Endothelial cell (in vitro differentiated cells): Measurements from ENCODE around the gene ANKRD17. TPM values are rescaled to one million over a fixed set of nuclear protein-coding genes. Genes with fewer than 3 reads are reported as not detected.

Experiments
- DNase-seq: peaks from one replicate; pipeline ENCODE4 v3.0.0; 2021; ENCODE audit warnings: low spot score
- H3K27ac Mint-ChIP-seq: one replicate; pipeline ENCODE4 v1.8.0; 2021; ENCODE audit warnings: mixed read lengths, inconsistent platforms; ENCODE audit not compliant: unreplicated experiment
- H3K27me3 Mint-ChIP-seq: one replicate; pipeline ENCODE4 v1.8.0; 2021; ENCODE audit warnings: mild to moderate bottlenecking, moderate library complexity, mixed read lengths, inconsistent platforms; ENCODE audit not compliant: unreplicated experiment
- H3K36me3 Mint-ChIP-seq: one replicate; pipeline ENCODE4 v1.8.0; 2021; ENCODE audit warnings: mild to moderate bottlenecking, low read depth, mixed read lengths, inconsistent platforms; ENCODE audit not compliant: unreplicated experiment
- H3K4me1 Mint-ChIP-seq: one replicate; pipeline ENCODE4 v1.8.0; 2021; ENCODE audit warnings: mild to moderate bottlenecking, mixed read lengths, inconsistent platforms; ENCODE audit not compliant: unreplicated experiment
- H3K4me3 Mint-ChIP-seq: one replicate; pipeline ENCODE4 v1.8.0; 2021; ENCODE audit warnings: mild to moderate bottlenecking, mixed read lengths, inconsistent platforms; ENCODE audit not compliant: unreplicated experiment
- H3K9me3 Mint-ChIP-seq: one replicate; pipeline ENCODE4 v1.8.0; 2021; ENCODE audit warnings: mixed read lengths, inconsistent platforms; ENCODE audit not compliant: unreplicated experiment
- total RNA-seq: library from RNA; stranded (reverse); fragmentation: NEBNext Ultra II Directional; extraction: Animal tissue kit (Norgen Biotek cat#: 25700); gene quantifications from one replicate; pipeline ENCODE4 v1.2.1, GENCODE V29; 2021; ENCODE audit not compliant: unreplicated experiment
- TF ChIP-seq, protein P1 (sequence below): fragments of 200-600 bp; sonication (generic); IDR thresholded peaks from one replicate; pipeline ENCODE4 v1.5.0; 2021; ENCODE audit warnings: antibody characterized with exemption; ENCODE audit not compliant: unreplicated experiment

Gene ANKRD17
- total RNA-seq, 1 donor from 2014 or later = 61.8 TPM

DNA sequence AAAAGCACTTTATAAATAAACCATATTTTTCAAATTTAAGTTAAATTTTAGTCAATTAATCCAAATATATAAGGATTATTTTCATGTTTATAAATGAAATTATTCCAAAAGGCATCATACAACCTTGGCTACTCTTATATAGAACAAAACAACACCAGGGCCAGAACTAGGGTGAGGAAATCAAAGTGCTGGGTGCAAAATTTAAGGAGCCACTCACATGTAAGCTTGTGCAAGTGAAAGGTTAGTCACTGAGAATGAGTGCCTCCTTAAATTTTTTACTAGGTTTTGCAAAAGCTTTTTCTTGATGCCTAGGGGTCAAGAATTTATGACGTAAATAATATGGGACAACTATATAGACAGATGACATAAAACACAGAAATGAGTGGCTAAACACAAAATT, 105.7 kb downstream of the ANKRD17 start:
- Mint-ChIP-seq H3K9me3 (no peaks in the 10 kb centered on the region), H3K4me3 (no peak overlapping the region), H3K27me3 (no peaks in the 10 kb centered on the region), H3K4me1 (no peaks in the 10 kb centered on the region), H3K36me3 (peaks cover 11% of the 10 kb centered on the region), H3K27ac (no peak overlapping the region)
- TF ChIP-seq, protein P1, sequence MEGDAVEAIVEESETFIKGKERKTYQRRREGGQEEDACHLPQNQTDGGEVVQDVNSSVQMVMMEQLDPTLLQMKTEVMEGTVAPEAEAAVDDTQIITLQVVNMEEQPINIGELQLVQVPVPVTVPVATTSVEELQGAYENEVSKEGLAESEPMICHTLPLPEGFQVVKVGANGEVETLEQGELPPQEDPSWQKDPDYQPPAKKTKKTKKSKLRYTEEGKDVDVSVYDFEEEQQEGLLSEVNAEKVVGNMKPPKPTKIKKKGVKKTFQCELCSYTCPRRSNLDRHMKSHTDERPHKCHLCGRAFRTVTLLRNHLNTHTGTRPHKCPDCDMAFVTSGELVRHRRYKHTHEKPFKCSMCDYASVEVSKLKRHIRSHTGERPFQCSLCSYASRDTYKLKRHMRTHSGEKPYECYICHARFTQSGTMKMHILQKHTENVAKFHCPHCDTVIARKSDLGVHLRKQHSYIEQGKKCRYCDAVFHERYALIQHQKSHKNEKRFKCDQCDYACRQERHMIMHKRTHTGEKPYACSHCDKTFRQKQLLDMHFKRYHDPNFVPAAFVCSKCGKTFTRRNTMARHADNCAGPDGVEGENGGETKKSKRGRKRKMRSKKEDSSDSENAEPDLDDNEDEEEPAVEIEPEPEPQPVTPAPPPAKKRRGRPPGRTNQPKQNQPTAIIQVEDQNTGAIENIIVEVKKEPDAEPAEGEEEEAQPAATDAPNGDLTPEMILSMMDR = no peak
- no peak for DNase-seq

DNA sequence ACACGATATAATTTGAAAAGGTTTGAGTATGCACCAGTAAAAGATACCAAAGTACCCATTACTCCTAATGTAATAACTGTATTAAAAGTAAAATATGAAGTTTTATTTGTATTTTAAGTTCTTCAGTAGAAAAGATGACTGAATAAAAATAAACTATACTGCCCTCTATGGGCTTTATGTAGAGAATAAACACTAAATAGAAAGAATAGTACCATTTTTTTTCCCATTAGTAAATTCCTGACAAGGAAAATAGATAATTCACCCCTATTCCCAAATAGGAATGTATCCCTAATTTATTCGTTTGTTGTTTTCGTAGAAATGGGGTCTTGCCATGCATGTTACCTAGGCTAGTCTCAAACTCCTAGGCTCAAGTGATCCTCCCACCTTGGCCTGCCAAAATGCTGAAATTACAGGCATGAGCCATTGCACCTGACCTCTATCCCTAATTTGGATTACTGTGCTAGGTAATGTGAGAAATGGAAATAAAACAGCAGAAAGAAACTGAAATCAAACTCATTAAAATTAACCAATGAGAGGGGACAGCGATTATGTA, 115.5 kb downstream of the ANKRD17 start:
- TF ChIP-seq, protein P1 = no peak
- no peak for DNase-seq
- H3K4me3 Mint-ChIP-seq = no peak overlapping the region
- H3K9me3 Mint-ChIP-seq = no peaks in the 10 kb centered on the region
- peaks cover 20% of the 10 kb centered on the region for H3K36me3 Mint-ChIP-seq
- no peak overlapping the region for H3K27ac Mint-ChIP-seq
- no peaks in the 10 kb centered on the region for H3K4me1 Mint-ChIP-seq
- peaks cover 1% of the 10 kb centered on the region for H3K27me3 Mint-ChIP-seq

DNA sequence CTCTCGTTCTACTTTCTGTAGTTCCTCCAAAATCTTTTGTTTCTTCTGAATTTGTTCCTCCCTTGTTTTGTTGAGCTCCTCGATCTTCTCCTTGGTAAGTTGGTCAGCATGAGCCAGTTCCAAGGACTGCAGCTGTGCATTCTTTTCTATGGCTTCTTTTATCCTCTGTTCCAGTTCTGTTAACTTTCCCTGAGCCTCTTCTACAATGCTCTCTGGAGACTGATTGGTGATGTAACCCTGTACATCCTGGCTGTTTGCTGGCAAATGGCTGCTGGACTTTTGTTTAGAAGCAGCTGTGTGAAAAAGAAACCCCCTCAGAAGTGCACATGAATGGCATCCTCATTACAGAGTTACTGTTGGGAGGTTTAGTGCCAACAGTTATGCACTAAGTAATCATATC, 118.6 kb downstream of the ANKRD17 start:
- peaks cover 1% of the 10 kb centered on the region for H3K27me3 Mint-ChIP-seq
- DNase-seq = no peak

DNA sequence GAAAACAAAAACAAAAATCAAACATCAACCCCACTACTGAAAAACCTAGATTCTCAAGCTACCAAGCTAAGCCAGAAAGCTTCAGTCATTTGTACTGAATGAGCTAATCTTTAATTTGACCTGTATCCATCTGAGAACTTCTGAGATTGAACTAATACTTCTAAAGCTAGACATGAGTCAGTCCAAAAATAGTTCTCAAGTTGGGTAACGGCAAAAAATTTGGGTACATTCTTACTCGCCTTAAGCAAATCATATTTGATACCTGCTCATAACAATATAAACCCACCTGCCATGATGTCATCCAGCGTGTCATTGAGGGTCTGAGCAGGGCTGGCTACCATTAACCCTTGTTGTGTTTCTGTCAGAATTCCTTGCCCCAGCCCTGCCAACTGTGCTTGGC, 119.4 kb downstream of the ANKRD17 start:
- Mint-ChIP-seq H3K4me1 (no peaks in the 10 kb centered on the region), H3K4me3 (no peak overlapping the region), H3K27ac (no peak overlapping the region), H3K36me3 (peaks cover 18% of the 10 kb centered on the region), H3K9me3 (no peaks in the 10 kb centered on the region), H3K27me3 (peaks cover 1% of the 10 kb centered on the region)
- no peak for DNase-seq
- TF ChIP-seq, protein P1 = no peak

More for the DNA sequence above, 118.6 kb downstream of the ANKRD17 start:
- peaks cover 19% of the 10 kb centered on the region for H3K36me3 Mint-ChIP-seq
- no peaks in the 10 kb centered on the region for H3K4me1 Mint-ChIP-seq
- no peak overlapping the region for H3K27ac Mint-ChIP-seq
- TF ChIP-seq, protein P1 = no peak
- no peaks in the 10 kb centered on the region for H3K9me3 Mint-ChIP-seq
- no peak overlapping the region for H3K4me3 Mint-ChIP-seq

DNA sequence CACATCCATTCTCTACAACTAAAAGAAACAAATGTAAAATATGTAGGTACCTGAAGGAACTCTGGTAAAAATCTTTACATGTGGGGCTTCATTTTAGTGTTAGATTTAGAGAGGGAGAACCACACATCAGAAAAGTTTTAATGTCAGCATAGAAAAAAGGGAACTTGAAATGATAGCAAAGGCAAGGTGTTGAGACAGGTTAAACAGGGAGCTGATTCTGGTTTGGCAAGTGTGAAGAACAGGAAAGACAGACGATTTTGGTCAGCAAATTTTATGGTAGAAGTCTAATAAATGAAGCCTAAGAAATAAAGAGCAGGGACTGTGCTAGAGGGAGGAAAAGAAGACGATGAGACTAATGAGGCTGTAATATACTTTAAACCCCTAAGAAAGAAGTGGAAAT, 121.5 kb downstream of the ANKRD17 start:
- peaks cover 1% of the 10 kb centered on the region for H3K27me3 Mint-ChIP-seq
- H3K27ac Mint-ChIP-seq = no peak overlapping the region
- H3K9me3 Mint-ChIP-seq = no peaks in the 10 kb centered on the region
- no peaks in the 10 kb centered on the region for H3K4me1 Mint-ChIP-seq
- no peak for DNase-seq
- no peak overlapping the region for H3K4me3 Mint-ChIP-seq
- TF ChIP-seq, protein P1 = no peak
- H3K36me3 Mint-ChIP-seq = peaks cover 16% of the 10 kb centered on the region
